ENCODE measurements around the gene RASA3.

The RASA3 gene

DNA sequence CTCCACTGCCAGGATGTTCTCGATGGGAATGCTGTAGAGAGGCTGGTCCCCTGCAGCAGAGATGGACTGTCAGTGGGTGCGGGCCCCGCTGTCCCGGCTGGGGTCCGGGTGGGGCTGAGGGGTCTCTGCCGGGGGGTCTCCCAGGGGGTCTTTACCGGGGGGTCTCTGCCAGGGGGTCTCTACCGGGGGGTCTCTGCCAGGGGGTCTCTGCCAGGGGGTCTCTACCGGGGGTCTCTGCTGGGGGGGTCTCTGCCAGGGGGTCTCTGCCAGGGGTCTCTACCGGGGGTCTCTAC, 132.9 kb downstream of the RASA3 start:
- Histone ChIP-seq H2AFZ (ENCODE audit: low read depth, low read length) (no peak overlapping the region), H3K4me3 (ENCODE audit: low read length) (no peak overlapping the region), H4K20me1 (ENCODE audit: insufficient read depth, low read length) (no peaks in the 10 kb centered on the region), H3K4me1 (ENCODE audit: low read length) (no peaks in the 10 kb centered on the region), H3K27me3 (ENCODE audit: low read depth, low read length) (no peaks in the 10 kb centered on the region), H3K9ac (ENCODE audit: low read length) (no peak overlapping the region), H3K4me2 (ENCODE audit: low read length) (no peak overlapping the region), H3K36me3 (replicated peaks; ENCODE audit: low read depth, low read length) (no peaks in the 10 kb centered on the region), H3K27ac (ENCODE audit: low read length) (no peak overlapping the region), H3K79me2 (ENCODE audit: low read length) (no peaks in the 10 kb centered on the region), H3K9me3 (ENCODE audit: insufficient read depth, low read length) (no peaks in the 10 kb centered on the region)
- TF ChIP-seq EZH2phosphoT487 (IDR thresholded peaks at IDR 0.05; ENCODE audit: low read depth) (no peak), CTCF (IDR thresholded peaks at IDR 0.05; ENCODE audit: low read depth, low read length) (no peak)

GRCh38 chr13:113998781-113999617, 133.4 kb downstream of the RASA3 start:
- Histone ChIP-seq H4K20me1 (ENCODE audit: insufficient read depth, low read length) (no peaks in the 10 kb centered on the region), H3K4me1 (ENCODE audit: low read length) (no peaks in the 10 kb centered on the region), H3K9me3 (ENCODE audit: insufficient read depth, low read length) (no peaks in the 10 kb centered on the region), H3K27me3 (ENCODE audit: low read depth, low read length) (no peaks in the 10 kb centered on the region), H3K27ac (ENCODE audit: low read length) (no peak overlapping the region), H3K4me3 (ENCODE audit: low read length) (no peak overlapping the region), H3K36me3 (replicated peaks; ENCODE audit: low read depth, low read length) (no peaks in the 10 kb centered on the region), H2AFZ (ENCODE audit: low read depth, low read length) (no peak overlapping the region), H3K9ac (ENCODE audit: low read length) (no peak overlapping the region), H3K4me2 (ENCODE audit: low read length) (no peak overlapping the region), H3K79me2 (ENCODE audit: low read length) (no peaks in the 10 kb centered on the region)
- TF ChIP-seq EZH2phosphoT487 (IDR thresholded peaks at IDR 0.05; ENCODE audit: low read depth) (no peak), CTCF (IDR thresholded peaks at IDR 0.05; ENCODE audit: low read depth, low read length) (no peak)

- H4K20me1 ChIP-seq (ENCODE audit: insufficient read depth, low read length) = no peaks in the 10 kb centered on the region
- H3K27ac ChIP-seq (ENCODE audit: low read length) = no peak overlapping the region
- no peak overlapping the region for H2AFZ ChIP-seq (ENCODE audit: low read depth, low read length)
- no peaks in the 10 kb centered on the region for H3K9me3 ChIP-seq (ENCODE audit: insufficient read depth, low read length)
- H3K79me2 ChIP-seq (ENCODE audit: low read length) = no peaks in the 10 kb centered on the region
- H3K36me3 ChIP-seq (replicated peaks; ENCODE audit: low read depth, low read length) = no peaks in the 10 kb centered on the region
- no peak overlapping the region for H3K4me2 ChIP-seq (ENCODE audit: low read length)
- no peak for TF ChIP-seq EZH2phosphoT487 (IDR thresholded peaks at IDR 0.05; ENCODE audit: low read depth)
- H3K4me1 ChIP-seq (ENCODE audit: low read length) = no peaks in the 10 kb centered on the region
- no peaks in the 10 kb centered on the region for H3K27me3 ChIP-seq (ENCODE audit: low read depth, low read length)
- H3K9ac ChIP-seq (ENCODE audit: low read length) = no peak overlapping the region
- H3K4me3 ChIP-seq (ENCODE audit: low read length) = no peak overlapping the region
These were observed 134.3 kb downstream of the RASA3 start for GRCh38 chr13:113997845-113998751.

- H2AFZ ChIP-seq (ENCODE audit: low read depth, low read length) = no peak overlapping the region
- no peaks in the 10 kb centered on the region for H3K27me3 ChIP-seq (ENCODE audit: low read depth, low read length)
- H3K4me2 ChIP-seq (ENCODE audit: low read length) = no peak overlapping the region
- no peak overlapping the region for H3K27ac ChIP-seq (ENCODE audit: low read length)
- no peaks in the 10 kb centered on the region for H4K20me1 ChIP-seq (ENCODE audit: insufficient read depth, low read length)
- no peaks in the 10 kb centered on the region for H3K9me3 ChIP-seq (ENCODE audit: insufficient read depth, low read length)
- no peaks in the 10 kb centered on the region for H3K4me1 ChIP-seq (ENCODE audit: low read length)
- no peaks in the 10 kb centered on the region for H3K79me2 ChIP-seq (ENCODE audit: low read length)
- TF ChIP-seq EZH2phosphoT487 (IDR thresholded peaks at IDR 0.05; ENCODE audit: low read depth) (no peak), CTCF (IDR thresholded peaks at IDR 0.05; ENCODE audit: low read depth, low read length) (no peak)
- H3K4me3 ChIP-seq (ENCODE audit: low read length) = no peak overlapping the region
- H3K36me3 ChIP-seq (replicated peaks; ENCODE audit: low read depth, low read length) = no peaks in the 10 kb centered on the region
- no peak overlapping the region for H3K9ac ChIP-seq (ENCODE audit: low read length)
These were observed 135.3 kb downstream of the RASA3 start for GRCh38 chr13:113996912-113997745.

All from OCI-LY3 (cell line).